ENCODE data around the gene PLAU.

PLAU gene

DNA sequence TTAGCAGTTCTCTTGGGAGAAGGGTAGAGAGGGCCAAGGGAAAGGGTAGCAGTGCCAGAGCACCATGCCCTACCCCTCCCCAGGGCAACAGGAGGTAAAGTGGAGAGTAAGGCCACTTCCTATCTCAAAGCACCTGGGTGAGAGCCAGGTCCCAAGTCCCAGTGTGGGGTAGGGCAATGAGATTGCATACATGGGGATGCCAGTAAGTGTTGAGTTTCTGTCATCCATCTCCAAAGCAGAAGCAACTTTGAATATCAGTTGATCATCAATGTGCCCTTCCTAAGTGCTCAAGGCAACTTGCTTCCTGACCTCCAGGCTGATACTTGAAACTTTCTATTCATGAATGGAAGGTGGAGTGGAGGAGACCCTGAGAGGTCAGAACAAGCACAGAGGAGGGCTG lies 34.4 kb upstream of the PLAU start:
- DNase-seq (ENCODE audit: extremely low spot score), result no peak
- POLR2A ChIA-PET, result interaction anchor here (1.3 kb wide), 1 partner anchor 18 kb away, joined by 3 read pairs; no protein-coding TSS in a partner anchor
- CTCF ChIA-PET, result interaction anchor here (1.2 to 4.9 kb wide), 2 partner anchors 26 to 65 kb away, joined by 4 to 36 read pairs; no protein-coding TSS in a partner anchor
- TF ChIP-seq BHLHE40 (IDR thresholded peaks at IDR 0.05; ENCODE audit: borderline replicate concordance) (no peak), ZNF384 (IDR thresholded peaks at IDR 0.05) (no peak), ELF4 (IDR thresholded peaks at IDR 0.05) (no peak), TARDBP (IDR thresholded peaks at IDR 0.05) (no peak), FOXA1 (IDR thresholded peaks at IDR 0.05) (no peak), L3MBTL2 (conservative IDR thresholded peaks at IDR 0.05) (no peak), FOXM1 (IDR thresholded peaks at IDR 0.05; ENCODE audit: borderline replicate concordance) (no peak), SP1 (IDR thresholded peaks at IDR 0.05) (no peak), PKNOX1 (IDR thresholded peaks at IDR 0.05) (no peak), HDGF (IDR thresholded peaks at IDR 0.05; ENCODE audit: borderline replicate concordance) (no peak), ARNT (IDR thresholded peaks at IDR 0.05) (no peak), FOXK2 (IDR thresholded peaks at IDR 0.05) (no peak), LEF1 (IDR thresholded peaks at IDR 0.05; ENCODE audit: borderline replicate concordance) (no peak), SUZ12 (IDR thresholded peaks at IDR 0.05) (no peak), NFRKB (IDR thresholded peaks at IDR 0.05) (no peak), CTBP1 (IDR thresholded peaks at IDR 0.05; ENCODE audit: borderline replicate concordance) (no peak)

DNA sequence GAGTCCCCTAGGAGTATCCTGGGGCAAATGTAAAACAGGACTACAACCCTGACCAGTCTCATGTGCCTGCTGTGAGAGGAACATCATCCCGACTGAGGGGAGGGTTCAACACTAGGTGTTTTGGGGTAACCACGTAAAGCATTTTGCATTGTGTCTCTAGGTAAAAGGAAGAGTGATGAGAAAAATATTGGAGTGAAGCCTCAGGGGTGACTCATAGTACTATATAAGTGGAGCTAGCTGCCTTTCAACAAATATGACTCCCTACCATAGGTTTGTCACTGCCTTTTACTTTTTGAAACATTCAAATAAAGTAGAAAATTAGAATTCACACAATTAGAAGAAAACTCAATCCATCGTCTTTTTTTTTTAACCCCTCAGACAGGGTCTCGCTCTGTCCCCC lies 34.0 kb upstream of the PLAU start:
- CTCF ChIA-PET, result interaction anchor here (1.0 to 4.9 kb wide), 3 partner anchors 9 to 65 kb away, joined by 3 to 36 read pairs (median 4); no protein-coding TSS in a partner anchor
- TF ChIP-seq SP1 (IDR thresholded peaks at IDR 0.05) (no peak), ELF4 (IDR thresholded peaks at IDR 0.05) (no peak), CTBP1 (IDR thresholded peaks at IDR 0.05; ENCODE audit: borderline replicate concordance) (no peak), PKNOX1 (IDR thresholded peaks at IDR 0.05) (no peak), FOXA1 (IDR thresholded peaks at IDR 0.05) (no peak), TARDBP (IDR thresholded peaks at IDR 0.05) (no peak), FOXK2 (IDR thresholded peaks at IDR 0.05) (no peak), LEF1 (IDR thresholded peaks at IDR 0.05; ENCODE audit: borderline replicate concordance) (no peak), L3MBTL2 (conservative IDR thresholded peaks at IDR 0.05) (no peak)
- POLR2A ChIA-PET, result no interaction called here
- DNase-seq (ENCODE audit: extremely low spot score), result no peak

DNA sequence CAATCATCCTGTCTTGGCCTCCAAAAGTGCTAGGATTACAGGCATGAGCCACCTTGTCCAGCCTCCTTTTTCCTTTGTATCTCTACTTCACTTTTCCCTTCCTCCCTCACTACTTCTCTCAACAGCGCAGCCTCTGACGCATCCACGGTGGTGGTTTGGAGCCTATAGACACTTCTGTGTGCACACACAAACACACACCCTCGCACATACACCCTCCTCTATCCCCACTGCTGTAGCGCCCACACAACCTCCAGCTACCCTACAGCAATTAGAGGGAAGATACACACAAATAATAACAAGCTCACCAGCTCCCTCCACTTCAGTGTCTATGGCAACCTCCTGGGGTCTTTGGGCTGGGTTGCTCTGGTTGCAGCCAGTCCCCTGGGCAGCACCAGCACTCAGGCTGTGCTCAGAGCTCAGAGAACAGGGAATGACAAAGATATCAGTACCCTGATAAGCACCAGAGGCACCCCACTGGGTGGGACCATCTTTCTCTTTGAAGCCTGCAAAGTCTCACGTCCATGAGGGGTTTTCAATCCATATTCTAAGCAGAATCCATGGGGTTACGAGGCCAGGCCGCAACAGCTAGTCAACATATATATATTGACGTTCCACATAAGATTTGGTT lies 33.3 kb upstream of the PLAU start:
- POLR2A ChIA-PET, result interaction anchor here (1.2 kb wide), 1 partner anchor 13 kb away, joined by 4 read pairs; no protein-coding TSS in a partner anchor
- no peak for DNase-seq (ENCODE audit: extremely low spot score)
- CTCF ChIA-PET, result interaction anchor here (1.0 to 4.9 kb wide), 4 partner anchors 9 to 64 kb away, joined by 3 to 44 read pairs (median 20); no protein-coding TSS in a partner anchor
- no peak for TF ChIP-seq FOXK2 (IDR thresholded peaks at IDR 0.05)
- TF ChIP-seq TARDBP (IDR thresholded peaks at IDR 0.05), result no peak
- no peak for TF ChIP-seq HDGF (IDR thresholded peaks at IDR 0.05; ENCODE audit: borderline replicate concordance)
- TF ChIP-seq FOXA1 (IDR thresholded peaks at IDR 0.05), result no peak
- TF ChIP-seq LEF1 (IDR thresholded peaks at IDR 0.05; ENCODE audit: borderline replicate concordance), result no peak
- TF ChIP-seq SP1 (IDR thresholded peaks at IDR 0.05), result no peak
- TF ChIP-seq ARNT (IDR thresholded peaks at IDR 0.05), result no peak
- no peak for TF ChIP-seq ELF4 (IDR thresholded peaks at IDR 0.05)
- TF ChIP-seq SUZ12 (IDR thresholded peaks at IDR 0.05), result no peak
- no peak for TF ChIP-seq NFRKB (IDR thresholded peaks at IDR 0.05)
- TF ChIP-seq L3MBTL2 (conservative IDR thresholded peaks at IDR 0.05), result no peak
- no peak for TF ChIP-seq FOXM1 (IDR thresholded peaks at IDR 0.05; ENCODE audit: borderline replicate concordance)
- no peak for TF ChIP-seq CTBP1 (IDR thresholded peaks at IDR 0.05; ENCODE audit: borderline replicate concordance)
- TF ChIP-seq PKNOX1 (IDR thresholded peaks at IDR 0.05), result no peak
- TF ChIP-seq ZNF384 (IDR thresholded peaks at IDR 0.05), result no peak
- TF ChIP-seq BHLHE40 (IDR thresholded peaks at IDR 0.05; ENCODE audit: borderline replicate concordance), result no peak

DNA sequence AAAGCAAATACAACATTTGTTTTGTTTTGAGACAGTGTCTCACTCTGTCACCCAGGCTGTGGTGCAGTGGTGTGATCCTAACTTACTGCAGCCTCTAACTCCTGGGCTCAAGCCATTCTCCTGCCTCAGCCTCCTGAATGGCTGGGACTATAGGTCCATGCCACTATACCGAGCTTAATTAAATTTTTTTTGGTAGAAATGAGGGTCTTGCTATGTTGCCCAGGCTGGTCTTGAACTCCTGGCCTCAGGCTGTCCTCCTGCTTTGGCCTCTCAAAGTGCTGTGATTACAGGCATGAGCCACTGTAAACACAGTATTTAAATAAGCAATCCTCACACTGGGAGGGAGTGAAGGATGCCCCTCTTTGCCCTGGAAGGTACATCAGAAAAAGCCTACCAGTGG lies 32.6 kb upstream of the PLAU start:
- ChIA-PET CTCF (interaction anchor here (1.0 to 4.9 kb wide), 5 partner anchors 8 to 63 kb away, joined by 3 to 44 read pairs (median 6); no protein-coding TSS in a partner anchor), POLR2A (interaction anchor here (1.2 kb wide), 1 partner anchor 13 kb away, joined by 4 read pairs; no protein-coding TSS in a partner anchor)
- no peak for DNase-seq (ENCODE audit: extremely low spot score)
- TF ChIP-seq ZNF384 (IDR thresholded peaks at IDR 0.05) (no peak), FOXM1 (IDR thresholded peaks at IDR 0.05; ENCODE audit: borderline replicate concordance) (no peak), LEF1 (IDR thresholded peaks at IDR 0.05; ENCODE audit: borderline replicate concordance) (no peak), TARDBP (IDR thresholded peaks at IDR 0.05) (no peak), FOXK2 (IDR thresholded peaks at IDR 0.05) (no peak), HDGF (IDR thresholded peaks at IDR 0.05; ENCODE audit: borderline replicate concordance) (no peak), FOXA1 (IDR thresholded peaks at IDR 0.05) (no peak)

DNA sequence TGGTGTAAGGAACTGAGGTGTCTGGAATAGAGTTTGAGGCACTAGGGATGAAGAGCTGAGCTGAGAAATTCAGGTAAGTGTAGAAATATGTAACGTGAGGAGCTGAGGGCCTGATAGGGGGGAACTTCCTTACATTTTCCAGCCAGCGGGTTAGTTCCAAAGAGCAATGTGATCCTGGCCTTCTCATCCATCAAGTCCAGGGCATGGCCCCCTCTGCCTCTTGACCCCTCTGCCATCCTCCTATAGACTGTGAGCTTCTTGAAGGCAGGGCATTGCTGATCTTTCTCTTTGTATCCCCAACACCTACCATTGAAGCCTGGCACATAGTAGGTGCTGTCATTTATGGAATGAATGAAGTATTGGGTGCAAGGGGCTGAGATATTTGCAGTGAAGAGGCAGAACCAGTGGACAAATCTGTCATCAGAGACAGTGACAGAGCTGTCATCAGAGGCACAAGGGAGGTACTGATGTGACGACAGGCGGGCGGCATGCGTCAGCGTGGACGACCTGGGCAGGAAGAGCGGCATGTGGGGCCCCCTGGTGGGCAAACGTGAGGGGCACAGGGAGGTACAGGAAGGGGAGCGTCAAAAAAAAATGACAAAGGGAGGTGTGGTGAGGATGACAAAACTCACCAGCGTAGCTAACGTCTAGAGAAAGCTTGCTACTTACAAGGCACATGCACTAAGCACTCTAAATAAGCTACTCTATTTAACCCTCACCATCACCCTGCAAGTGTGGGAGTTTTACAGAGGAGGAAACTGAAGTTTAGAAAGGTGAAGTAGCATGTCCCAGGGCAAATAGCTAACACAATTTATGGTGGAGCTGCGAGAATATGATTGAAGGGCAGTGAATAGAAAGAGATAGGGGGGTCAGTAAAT lies 31.4 kb upstream of the PLAU start:
- DNase-seq (ENCODE audit: extremely low spot score), result peak; percentile 78
- ChIA-PET CTCF (interaction anchor here (0.6 to 4.9 kb wide), 30 partner anchors 8 to 1088 kb away, joined by 3 to 44 read pairs (median 4); no protein-coding TSS in a partner anchor), POLR2A (interaction anchor here (0.6 to 1.4 kb wide), 4 partner anchors 28 to 107 kb away, joined by 3 to 8 read pairs (median 6); partner anchors contain the start of gene CHCHD1)
- TF ChIP-seq ZNF384 (IDR thresholded peaks at IDR 0.05) (peak; percentile 84), L3MBTL2 (conservative IDR thresholded peaks at IDR 0.05) (0 out of 2 replicates have a peak, but pooled peaks have one; percentile 30), FOXM1 (IDR thresholded peaks at IDR 0.05; ENCODE audit: borderline replicate concordance) (no peak), PKNOX1 (IDR thresholded peaks at IDR 0.05) (peak; percentile 82)

All from HEK293T (cell line).